Endometrial microvascular endothelial cells (primary cell): ENCODE results near the gene TMEM154. TPM values are rescaled to one million over a fixed set of nuclear protein-coding genes. Genes with fewer than 3 reads are reported as not detected.

Source experiments
- in situ Hi-C: cut with HindIII; loops from 2 replicates; pipeline ENCODE4 v1.10.0; 2017; ENCODE audit warnings: low sequenced_read_pairs, low pct_unique_long_range_greater_than_20kb; ENCODE audit errors: inconsistent ontology term
- total RNA-seq: library from RNA; depleted of rRNA; stranded (reverse); fragments of >200 nt; gene quantifications from one replicate; pipeline ENCODE4 v1.2.3, GENCODE V29; 2015; ENCODE audit errors: inconsistent ontology term

Gene TMEM154
- total RNA-seq, 1 donor from 2014 or later: 7.0 TPM

DNA sequence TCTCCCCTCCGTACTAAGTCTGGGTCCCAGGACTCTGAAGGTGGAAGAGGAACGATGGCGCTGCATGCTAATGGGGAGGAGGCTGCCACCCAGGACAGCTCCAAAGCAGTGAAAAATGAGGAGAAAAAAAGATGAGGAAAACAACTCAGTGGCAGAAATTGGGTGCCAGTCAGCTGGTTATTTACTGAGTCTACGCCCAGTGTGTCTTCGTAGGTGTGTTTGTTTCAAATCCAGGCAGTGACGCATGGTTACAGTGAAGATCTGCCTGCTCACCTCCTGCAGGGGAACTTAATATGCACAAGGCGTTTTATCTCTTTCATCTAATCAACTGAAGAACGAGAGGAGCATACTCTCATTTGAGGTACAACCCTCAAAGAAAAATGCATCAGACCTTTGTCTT lies 73.0 kb downstream of the TMEM154 start:
- in situ Hi-C loops: no loop called here

- in situ Hi-C loops: no loop called here
Measured at GRCh38 chr4:152605641-152606335, 74.0 kb downstream of the TMEM154 start.

DNA sequence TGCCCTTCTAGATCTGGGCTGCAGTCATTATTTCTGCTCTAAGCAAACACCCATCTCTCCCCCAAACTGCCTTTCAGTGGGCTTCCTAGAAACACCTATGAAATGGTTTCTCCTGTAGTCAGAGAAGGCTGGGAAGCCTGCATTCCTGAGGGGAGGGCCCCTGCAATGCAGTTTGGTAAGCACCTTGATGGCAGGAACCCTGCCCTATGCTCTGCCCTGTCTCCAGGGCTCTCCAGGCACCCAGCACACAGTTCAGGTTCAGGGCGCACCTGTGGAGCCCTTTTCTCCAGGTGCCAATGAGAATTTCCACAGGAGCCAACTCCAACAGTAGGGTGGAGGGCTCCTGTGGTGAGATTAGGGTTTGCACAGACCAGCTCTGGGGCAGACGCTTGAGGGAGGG lies 74.8 kb downstream of the TMEM154 start:
- in situ Hi-C loops: no loop called here

GRCh38 chr4:152601156-152601555 lies 78.6 kb downstream of the TMEM154 start:
- in situ Hi-C loops: no loop called here

DNA sequence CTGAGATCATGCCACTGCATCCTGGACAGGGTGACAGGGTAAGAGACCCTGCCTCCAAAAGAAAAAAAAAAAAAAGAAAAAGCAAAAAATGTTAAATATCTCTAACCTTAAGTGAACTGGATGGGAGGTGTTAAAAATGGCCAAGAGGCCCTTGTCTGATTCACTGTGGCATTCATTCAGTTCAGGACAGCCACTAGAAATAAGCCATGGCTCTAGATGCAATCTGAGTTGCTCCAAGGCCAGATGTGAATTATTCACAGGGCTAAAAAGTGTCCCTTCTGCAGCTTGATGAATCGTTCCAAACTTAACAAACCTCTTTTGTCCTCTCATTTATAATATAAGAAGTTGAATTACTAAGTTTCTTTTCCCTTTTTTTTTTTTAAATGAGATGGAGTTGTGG lies 80.2 kb downstream of the TMEM154 start:
- in situ Hi-C loops: no loop called here

- in situ Hi-C loops: no loop called here
Measured at GRCh38 chr4:152599095-152599494, 80.7 kb downstream of the TMEM154 start.

DNA sequence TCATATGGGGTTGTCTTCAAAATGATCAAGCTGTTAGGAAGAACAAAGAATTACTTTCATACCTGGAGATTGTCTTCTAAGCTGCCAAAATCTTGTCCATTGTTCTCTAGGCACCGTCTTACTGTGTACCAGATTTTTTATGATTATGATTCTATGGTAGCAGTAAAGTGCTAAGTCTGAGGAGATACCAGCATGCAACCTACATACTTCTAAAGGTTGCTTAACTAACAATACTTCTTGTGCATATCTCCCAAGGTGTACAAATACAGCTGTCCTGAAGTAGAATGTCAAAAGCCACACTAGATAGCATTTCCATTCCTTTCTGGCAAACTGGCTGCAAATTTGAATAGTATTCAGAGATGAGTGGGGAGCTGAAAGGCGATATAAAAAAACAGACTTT lies 81.3 kb downstream of the TMEM154 start:
- in situ Hi-C loops: no loop called here

DNA sequence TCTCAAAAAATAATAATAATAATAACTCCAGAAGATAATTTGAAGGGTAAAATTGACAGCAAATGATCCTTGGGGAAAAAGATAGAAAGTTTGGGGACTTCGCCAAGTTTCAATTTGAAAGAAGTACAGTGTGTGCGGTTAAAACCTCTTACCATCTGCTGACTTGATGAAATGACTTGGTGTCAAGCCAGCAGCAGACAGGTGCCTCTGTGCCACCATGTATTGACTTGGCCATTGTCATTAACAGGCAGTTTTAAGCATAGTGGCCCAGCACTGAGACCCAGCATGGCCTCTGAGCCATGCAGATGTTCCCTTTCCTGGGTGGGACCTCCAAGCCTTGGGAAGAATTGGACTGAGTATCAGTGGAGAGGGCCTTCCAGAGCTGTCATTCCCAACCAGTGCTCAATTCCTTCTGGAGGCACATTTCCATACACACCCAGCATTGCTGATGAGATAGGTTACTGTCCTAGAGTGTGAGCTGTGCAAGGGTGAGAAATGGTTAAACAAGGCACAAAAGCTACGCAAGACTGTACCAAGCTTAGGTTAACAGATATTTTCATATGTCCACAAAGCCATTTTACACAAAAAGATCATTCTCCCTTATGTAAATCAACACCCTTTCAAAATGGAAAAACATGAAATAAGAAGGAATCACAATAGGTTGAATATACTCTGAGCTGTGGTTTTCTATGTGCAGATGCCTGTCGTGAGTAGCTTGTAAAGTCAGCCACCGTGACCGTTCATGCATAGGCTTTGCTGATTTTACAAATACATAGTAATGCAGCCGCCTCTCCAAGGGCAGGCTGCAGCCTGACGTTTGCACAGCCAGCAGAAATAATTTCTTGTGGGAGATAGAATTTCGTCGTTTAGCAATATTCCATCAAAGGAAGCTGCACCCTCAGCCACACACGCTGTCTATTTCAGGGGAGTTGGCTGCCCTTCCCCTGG lies 84.5 kb downstream of the TMEM154 start:
- in situ Hi-C loops: no loop called here

DNA sequence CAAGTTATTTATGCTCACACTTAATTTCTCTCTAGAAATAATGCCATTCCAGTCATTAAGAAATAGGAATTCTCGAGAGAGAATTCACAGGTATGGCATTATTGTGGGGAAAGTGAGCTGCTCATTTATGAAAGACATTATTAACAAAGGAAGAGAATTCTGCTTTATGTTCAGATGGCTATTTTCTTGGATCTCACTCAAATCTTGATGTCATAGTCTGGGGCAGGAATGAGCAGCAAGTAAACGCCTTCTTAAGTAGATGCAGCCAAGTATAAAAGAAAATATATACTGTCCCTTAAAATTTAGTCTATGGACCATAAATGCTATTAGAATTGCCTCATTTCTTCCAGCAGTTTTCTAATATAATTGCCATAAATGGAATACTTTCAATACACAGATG lies 85.7 kb downstream of the TMEM154 start:
- in situ Hi-C loops: no loop called here

DNA sequence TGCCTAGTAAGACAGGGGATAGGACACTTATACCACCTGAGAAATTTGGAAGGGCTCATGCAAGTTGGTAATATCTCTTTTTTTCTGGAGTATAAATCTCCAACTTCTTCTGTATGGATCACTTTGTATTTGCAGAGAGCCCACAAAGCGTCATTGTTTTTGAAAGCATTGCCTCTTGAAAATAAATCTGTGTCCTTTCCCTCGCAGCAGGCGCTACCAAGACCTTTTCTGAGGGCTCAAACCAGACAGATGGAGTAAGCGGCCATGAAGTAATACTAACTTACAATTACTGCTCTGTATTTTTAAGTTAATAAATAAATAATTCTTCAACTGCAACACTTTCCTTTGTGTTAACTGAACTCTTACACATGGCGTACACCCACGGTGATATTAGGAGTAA lies 87.9 kb downstream of the TMEM154 start:
- in situ Hi-C loops: no loop called here

DNA sequence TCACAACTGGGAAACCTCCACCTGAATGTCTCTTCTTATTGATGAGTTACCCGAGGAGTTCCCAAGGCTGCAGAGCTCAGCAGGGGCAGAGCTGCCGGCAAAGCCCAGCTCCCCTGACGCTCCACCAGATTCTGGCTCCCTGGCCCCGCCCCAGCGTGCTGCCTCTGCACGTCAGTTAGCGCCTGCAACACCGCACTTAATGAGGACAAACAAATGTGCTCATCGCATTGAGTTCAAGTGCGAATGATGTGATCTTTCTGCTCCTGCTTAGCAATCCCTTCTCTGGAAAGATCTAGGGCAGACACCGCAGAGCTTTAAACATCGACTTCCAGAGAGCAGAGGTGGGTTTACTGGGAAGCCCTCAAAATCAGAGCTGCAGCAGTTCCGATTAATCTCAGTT lies 88.4 kb downstream of the TMEM154 start:
- in situ Hi-C loops: no loop called here

DNA sequence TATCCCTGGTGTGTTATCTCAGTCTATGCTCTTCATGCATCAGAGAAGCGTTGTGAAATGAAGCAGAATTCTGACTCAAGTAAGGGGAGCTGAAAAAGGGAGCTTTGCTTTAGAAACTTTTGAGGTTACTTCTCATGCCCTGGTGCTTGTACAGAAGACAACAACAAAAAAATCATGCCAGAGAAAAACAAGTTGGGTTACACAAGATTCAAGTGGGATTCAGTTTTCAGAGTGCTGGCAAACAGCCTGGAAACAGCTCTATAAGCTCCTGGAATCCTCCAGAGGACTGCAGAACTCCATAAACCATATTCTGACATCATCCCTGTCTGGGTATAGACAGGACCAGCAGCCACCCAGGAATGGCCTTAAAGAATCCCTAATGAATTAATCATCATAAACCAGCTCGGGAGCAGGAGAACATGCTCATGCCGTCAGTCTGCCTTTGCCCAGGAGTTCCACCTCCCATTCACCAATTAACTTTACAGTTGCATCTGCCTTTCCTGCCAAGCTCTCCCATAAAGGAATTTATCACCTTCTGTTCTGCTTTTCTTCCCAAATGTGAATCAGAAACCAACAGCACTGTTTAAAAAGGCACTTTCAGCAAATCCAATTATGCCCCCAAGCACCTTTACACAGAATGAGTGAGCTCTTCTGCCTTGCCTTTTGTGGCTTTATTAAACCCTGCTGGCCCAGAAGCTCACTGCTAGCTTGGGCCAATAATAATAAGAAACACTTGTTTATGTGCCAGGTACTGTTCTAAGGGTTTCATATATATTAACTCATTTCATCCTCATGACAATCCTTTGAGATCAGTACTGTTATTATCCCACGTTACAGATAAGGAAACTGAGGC lies 89.4 kb downstream of the TMEM154 start:
- in situ Hi-C loops: no loop called here

GRCh38 chr4:152588869-152589268 lies 90.9 kb downstream of the TMEM154 start:
- in situ Hi-C loops: no loop called here

DNA sequence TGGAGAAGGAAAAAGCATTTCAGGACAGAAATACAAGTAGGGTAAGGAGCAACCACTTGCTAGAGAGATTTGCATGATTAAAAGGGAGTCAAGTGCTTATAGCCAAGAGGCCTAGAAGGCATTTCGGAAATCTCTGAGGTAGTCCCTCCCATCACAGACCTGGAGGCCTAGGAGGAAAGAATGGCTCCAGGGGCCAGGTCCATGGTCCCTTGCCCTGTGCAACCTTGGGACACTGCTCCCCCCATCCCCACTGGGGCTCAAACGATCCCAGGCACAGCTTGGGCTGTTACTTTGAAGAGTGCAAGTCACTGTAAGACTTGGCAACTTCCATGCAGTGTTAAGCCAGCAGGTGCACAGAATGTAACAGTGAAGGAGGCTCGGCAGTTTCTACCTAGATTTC lies 92.7 kb downstream of the TMEM154 start:
- in situ Hi-C loops: no loop called here

DNA sequence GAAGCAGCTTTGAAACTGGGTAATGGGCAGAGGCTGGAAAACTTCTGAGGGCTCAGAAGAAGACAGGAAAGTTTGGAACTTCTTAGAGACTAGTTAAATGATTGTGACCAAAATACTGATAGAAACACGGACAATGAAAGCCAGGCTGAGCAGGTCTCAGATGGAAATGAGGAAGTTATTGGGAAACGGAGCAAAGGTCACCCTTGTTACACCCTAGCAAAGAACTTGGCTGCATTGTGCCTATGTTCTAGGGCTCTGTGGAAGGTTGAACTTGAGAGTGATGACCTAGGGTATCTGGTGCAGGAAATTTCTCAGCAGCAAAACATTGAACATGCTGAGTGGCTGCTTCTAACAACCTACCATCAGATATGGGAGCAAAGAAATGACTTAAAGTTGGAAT lies 93.1 kb downstream of the TMEM154 start:
- in situ Hi-C loops: no loop called here

GRCh38 chr4:152585023-152585441 lies 94.8 kb downstream of the TMEM154 start:
- in situ Hi-C loops: no loop called here

GRCh38 chr4:152581536-152582160 lies 98.1 kb downstream of the TMEM154 start:
- in situ Hi-C loops: no loop called here

GRCh38 chr4:152579916-152580315 lies 99.9 kb downstream of the TMEM154 start:
- in situ Hi-C loops: no loop called here
